ENCODE measurements around the gene PHACTR3.
"Not testable (repeated sequence)": the region's sequence is repeated elsewhere in the genome, so short reads cannot be mapped to it uniquely, and the experiment has no call there.

Gene PHACTR3

DNA sequence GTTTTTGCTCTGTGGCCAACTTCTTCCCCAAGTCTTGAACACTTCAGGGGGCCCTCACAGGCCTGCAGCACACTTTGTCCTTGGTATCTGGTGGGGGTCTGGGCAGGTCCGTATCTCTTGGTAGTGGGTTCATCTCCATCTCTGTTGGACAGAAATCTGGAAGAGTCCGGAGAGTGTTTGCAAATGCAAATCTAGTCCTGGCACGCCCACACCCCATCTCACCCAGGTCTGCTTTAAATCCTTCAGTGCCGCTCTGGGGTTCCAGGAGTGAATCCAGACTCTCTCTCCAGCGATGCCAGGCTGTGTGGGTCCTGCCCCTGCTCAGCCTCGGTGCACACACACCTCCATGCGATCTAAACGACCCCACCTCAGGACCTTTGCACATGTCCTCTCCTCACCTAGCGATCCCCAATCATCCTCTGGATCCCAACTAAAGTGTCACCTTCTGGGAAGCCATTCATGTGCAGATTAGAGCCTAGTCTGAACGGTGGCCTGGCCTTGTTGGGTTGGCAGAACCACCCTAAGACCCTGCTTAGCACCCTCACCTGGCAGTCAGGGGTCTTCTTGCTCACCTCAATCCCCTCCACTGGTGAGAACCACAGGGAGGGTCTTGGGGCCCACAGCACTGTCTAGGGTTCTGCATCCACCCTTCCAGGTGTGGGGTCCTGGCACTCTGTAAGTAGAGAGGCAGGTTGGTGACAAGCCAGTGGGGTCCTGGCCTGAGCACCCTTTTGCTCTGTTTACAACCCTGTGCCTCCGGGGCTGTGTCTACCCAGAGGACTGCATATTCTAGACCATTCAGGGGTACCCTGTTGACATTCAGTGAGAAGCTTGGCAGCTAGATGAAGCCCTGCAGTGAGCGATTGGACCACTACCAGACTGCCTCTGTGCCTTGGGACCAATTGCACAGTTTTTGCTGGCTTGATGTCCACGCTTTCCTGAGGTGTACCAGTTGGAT lies 228.3 kb downstream of the PHACTR3 start:
- FAIRE-seq, result no peak

DNA sequence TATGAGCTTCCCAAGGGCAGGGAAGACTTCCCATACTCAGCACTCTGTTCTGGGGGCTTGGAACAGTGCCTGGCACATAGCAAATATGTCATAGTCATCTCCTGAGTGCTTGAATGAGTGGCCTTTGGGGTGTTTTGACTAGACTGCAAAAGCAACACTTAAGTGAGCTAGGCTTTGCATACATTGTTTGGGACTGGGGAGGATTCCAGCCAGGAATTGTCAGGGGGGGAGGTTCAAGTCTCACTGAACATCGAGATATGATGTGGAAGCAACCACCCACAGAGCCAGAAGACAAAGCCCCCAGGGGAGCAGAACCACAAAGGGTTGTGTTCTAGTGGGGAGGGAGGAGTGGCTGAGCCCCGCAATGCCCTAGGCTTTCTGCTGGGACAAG lies 230.7 kb downstream of the PHACTR3 start:
- no peak for FAIRE-seq

DNA sequence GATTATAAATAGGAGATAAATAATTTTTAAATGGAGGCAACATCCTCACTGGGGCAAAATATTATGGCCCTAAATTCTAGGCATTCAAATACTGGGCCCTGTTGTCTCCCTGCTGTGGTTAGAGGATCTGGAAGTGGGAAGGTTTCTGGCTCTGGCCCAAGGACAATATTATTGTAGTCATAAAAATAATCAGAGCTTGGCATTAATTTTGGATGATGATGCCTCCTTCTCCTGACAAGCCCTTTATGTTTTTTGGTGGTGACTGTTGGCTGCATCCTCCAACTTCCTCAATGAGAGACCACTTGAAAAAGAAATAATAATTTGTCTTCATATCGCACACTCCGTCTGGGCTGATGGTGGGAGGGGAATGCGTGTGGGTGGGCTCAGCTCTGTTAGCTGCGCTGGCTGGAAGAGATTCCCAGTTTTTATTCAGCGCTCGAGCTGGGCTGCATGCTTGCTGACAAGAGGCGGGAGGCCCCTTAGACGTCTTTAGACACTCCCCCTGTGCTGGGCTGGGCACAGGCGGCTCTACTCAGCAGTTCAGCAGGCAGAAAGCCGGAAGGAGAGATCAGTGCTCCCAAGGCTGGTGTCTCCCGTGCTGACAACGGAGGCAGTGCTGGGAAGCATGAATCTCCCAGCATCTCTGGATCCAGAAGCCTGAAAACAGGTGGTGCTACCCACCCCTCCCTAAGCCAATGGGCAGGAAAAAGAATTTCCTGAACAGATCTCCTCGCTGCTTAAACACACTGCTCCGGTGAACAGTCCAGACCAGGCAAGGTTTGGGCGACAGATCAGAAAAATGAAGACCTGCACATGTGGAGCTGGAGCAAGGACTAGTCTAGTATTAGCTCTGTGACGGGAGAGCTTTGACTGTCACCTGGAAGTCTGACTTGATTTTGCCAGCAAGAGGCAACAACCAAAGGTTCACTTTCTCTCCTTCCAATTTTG lies 231.4 kb downstream of the PHACTR3 start:
- no peak for FAIRE-seq

DNA sequence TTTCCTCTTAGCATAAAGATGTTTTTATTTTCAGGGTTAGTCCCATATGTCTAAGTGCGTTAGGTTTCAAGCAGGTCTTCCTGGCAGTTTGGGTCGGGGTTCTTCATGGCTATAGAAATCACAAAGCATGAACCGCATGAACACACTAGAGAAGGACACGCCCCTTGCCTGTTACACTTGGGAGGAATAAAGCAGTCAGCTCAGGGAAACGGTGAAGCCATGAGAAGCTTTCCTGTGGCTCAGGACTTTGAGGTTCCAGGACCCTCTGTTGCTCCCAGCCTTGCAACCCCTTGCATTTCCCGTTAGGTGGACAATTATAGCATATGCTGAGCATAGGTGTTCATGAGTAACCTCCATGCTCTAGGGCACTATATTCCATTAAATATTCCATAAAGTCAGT lies 232.4 kb downstream of the PHACTR3 start:
- no peak for FAIRE-seq

DNA sequence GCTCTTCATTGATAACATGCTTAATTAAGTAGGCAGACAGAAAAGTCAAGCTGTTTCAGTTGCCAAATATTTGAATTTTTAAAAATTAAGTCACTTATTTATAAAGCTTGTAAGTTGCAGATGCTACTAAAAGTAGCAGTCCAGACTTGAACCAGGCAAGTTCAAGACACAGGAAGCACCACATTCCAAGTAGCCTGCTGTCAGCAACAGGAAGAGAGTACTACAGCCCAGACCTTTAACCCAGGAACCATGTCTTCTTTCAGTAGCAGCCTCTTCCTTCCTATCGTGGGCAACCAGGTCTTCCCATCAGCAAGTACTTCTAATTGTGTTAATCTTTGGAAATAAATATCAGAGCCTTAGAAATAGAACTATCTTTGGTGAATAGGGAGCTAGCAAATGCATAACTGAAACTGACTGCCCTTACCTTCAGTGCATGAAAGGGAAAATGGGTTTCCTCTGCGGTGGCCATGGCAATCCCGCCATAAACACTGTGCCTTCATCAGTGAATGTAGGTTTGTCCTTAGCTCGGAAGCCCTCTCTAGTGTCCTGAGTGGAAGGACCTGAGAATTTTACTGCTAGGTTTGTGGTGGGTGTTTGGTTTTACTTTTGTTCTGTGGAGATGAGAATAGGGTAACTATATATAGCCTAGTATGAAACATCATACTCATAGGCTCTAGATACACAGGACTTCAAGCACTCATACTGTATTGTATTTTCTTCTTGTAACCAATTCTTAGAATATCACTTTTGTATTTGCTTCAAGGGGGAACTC lies 233.5 kb downstream of the PHACTR3 start:
- no peak for FAIRE-seq

DNA sequence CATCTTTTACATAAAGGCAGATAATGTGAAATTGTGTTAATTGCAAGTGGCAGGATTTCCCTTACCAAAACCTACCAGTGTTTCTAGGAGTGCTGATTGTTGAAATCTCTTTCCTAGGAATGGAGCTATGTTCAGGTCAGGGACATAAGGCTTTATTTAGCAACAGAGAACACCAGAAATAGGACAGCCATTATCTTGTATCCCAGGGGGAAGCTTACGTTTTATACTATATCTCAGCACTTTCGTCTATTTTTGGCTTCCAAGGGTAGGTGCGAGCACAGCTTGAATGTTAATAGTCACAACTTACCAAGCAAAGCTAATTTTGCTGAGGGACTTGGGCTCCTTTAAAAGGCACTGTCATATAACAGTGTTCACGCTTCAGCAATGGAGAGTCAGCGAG lies 235.1 kb downstream of the PHACTR3 start:
- FAIRE-seq, result no peak

DNA sequence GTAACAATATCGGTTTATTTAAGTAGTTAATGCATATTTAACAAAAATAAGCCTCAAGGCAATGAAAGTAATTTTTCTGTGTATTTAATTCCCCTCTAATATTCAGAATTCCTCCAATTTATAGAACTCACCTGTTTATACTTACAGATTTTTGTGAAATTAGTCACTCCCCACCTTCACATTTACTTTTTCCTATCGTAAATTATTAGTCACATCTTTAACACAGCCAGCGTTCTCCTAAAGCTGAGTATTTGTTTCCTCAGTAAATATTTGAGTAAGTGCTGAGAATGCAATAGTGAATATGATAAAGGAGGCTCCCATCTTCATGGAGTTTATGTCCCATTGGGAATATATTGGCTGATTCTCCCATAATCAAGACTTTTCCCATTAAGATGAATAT lies 241.1 kb downstream of the PHACTR3 start:
- FAIRE-seq, result no peak

DNA sequence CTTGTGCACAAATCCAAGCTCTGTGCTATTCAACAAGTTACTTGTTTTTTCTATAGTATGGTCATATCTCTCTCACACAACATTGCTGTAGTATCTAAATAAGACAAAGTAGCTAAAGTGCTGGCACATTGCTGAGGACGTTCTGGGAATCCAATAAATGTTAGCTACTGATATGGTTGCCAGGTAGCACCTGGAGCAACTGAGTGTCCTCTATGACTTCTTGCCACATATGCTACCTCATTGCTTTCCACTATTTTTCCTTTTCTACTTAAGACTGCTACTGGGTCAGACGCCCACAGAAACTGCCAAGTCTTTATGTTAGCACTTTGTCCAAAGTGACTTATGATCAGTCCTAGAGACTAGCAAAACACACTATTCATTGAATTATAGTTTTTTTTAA lies 243.8 kb downstream of the PHACTR3 start:
- FAIRE-seq, result no peak

DNA sequence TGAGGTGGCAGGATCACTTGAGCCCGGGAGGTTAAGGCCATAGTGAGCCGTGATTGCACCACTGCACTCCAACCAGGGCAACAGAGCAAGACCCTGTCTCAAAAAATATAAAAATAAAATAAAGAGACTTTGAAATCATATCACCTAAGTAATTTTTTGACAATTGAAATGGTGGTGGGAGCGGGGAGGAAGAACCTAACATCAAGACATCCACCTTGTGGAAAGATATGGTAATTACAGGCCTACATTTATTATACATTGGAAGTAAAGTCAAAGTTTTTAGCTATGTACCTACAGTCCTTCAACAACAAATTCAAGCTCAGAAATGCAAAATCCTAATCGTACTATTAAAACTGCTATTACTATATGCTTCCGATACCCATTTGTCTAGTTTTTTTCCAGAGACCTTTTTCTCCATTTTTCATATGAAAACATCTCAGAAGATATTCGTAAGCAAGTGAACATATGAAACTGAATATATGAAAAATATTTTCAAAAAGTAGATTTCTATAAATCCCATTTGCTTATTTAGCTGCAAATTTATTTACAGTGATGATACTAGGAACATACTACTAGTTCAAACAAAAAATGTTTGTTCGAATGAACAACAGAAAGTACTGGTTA lies 245.8 kb downstream of the PHACTR3 start:
- peak; percentile 94 for FAIRE-seq

DNA sequence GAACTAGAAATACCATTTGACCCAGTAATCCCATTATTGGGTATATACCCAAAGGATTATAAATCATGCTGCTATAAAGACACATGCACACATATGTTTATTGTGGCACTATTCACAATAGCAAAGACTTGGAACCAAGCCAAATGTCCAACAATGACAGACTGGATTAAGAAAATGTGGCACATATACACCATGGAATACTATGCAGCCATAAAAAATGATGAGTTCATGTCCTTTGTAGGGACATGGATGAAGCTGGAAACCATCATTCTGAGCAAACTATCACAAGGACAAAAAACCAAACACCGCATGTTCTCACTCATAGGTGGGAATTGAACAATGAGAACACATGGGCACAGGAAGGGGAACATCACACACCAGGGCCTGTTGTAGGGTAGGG lies 252.2 kb downstream of the PHACTR3 start:
- FAIRE-seq, result not testable (repeated sequence)

DNA sequence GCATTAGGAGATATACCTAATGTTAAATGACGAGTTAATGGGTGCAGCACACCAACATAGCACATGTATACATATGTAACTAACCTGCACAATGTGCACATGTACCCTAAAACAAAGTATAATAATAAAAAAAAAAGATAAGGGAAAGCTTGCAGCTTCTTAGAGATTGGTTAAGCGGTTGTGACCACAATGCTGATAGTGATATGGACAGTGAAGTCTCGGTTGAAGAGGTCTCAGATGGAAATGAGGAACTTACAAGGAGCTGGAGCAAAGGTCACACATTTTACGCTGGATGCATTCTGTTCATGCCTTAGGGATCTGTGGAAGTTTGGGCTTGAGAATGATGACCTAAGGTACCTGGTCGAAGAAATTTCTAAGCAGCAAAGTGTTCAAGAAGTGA lies 252.6 kb downstream of the PHACTR3 start:
- FAIRE-seq, result not testable (repeated sequence)

DNA sequence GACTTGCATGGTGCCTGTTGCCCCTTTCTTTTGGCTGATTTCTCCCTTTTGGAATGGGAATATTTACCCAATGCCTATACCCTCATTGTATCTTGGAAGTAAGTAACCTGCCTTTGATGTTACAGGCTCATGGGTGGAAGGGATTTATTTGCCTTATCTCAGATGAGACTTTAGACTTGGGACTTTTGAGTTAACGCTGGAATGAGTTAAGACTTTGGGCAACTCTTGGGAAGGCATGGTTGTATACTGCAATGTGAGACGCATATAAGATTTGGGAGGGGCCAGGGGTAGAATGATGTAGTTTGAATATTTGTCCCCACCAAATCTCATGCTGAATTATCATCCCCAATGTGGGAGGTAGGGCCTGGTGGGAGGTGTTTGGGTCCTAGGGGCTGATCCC lies 253.6 kb downstream of the PHACTR3 start:
- no peak for FAIRE-seq

DNA sequence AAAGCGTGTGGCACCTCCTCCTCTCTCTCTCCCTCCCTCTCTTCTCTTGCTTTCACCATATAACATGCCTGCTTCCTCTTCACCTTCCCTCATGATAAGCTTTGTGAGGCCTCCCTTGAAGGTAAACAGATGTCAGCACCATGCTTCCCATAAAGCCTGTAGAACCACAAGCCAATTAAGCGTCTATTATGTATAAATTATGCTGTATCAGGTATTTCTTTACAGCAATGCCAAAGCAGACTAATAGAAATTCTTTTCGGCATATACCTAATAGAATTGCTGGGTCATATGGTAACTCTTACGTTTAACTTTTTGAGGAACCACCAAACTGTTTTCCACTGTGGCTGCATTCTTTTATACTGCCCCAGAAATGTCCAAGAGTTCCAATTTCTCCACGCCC lies 254.1 kb downstream of the PHACTR3 start:
- no peak for FAIRE-seq

DNA sequence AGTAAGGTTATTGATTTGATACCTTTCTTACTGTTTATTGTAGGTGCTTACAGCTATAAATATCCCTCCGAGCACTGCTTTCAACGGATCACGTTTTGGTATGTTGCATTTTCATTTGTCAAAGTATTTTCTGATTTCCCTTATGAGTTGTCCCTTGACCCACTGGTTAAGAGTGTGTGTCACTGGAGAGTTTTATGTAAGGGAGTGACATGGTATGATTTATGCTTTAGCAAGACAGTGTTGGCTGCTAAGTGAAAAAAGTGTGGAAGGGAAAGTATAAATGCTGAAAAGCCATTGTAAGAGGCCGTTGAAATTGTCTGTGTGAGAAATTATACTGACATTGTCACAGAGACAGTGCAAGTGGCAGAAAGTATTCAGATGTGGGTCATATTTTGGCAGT lies 257.1 kb downstream of the PHACTR3 start:
- FAIRE-seq, result no peak

DNA sequence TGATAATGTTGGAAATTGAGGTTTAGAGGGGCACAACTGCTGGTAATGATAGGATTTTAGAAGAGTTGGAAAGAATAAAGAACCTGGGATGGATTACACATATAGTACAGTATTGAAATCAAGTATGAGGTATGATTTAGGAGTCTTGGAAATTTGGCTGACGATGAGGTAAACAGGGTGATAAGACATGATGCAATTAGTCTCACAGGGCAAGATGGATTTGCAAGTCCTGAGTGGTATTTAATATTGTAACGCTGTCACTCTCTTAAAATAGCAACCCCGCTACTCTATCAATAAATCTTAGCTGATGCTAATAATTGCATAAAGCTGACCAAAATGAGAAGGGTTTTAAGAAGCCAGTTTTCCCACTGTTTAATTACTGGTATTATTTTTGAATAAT lies 258.7 kb downstream of the PHACTR3 start:
- no peak for FAIRE-seq

DNA sequence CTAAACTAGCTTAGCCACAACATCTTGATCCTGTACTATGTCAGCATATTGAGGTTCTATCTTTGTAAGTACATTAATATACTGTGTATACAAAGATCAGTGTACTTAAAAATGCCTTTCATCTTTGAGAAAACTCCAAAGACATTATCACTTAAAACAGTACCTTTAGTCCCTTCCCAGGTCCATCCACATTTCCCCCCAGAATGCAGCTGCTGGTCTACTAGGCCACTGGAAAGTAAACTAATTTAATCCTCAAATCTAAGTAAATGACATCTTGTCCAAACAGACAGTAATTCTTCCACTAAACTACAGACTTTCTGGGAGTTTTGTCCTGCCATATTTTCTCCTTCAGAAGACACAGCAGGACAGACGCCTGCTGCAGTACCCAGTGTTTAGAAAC lies 260.4 kb downstream of the PHACTR3 start:
- FAIRE-seq, result no peak

DNA sequence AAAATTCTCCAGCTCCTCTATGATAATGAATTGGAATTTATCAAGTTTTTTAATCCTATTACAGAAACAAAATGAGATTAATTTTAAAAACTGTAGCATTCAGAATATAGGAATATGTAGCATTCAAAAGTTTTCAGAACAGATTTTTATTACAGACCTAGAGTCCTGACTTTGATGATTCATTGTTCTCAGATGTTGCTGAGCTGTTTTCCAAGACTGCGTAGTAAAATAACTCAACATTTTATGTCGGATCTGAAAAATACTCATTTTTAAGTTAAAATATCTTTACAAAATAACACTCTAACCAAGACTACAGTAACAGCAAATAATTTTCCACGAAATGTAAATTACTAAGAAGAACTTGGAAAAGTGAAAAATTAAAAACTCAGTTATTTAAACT lies 262.0 kb downstream of the PHACTR3 start:
- peak; percentile 91 for FAIRE-seq

DNA sequence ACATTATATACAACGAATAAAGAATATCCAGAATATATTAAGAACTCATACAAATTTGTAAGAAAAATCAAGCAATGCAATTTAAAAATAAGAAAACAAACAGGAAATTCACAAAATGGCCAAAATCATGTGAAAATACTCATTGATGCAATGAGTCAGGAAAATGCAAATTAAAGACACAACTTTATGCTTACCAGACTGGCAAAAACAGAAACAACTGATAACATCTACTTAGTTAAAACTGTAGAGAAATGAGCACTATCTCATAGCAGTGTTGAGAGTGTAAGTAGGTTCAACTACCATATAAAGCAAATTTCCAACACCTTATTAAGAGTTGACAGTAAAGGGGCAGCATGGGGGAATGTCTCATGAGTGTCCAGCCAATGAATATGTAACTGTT lies 266.8 kb downstream of the PHACTR3 start:
- no peak for FAIRE-seq

DNA sequence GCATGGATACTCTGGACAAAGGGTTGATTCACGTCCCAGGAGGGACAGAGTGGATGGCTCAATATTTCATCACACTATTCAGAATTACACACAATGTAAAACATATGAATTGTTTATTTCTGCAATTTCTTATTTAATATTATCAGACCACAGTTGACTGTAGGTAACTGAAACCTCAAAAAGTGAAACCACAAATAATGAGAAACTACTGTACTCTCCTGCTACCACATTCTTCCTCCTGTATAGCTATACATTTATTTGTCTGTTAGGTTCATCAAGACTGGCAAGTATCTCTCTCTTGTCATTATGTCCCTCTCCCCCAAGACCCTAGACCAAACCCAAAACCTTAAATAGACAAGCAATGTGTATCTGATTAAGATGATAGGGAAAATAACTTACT lies 269.1 kb downstream of the PHACTR3 start:
- no peak for FAIRE-seq

DNA sequence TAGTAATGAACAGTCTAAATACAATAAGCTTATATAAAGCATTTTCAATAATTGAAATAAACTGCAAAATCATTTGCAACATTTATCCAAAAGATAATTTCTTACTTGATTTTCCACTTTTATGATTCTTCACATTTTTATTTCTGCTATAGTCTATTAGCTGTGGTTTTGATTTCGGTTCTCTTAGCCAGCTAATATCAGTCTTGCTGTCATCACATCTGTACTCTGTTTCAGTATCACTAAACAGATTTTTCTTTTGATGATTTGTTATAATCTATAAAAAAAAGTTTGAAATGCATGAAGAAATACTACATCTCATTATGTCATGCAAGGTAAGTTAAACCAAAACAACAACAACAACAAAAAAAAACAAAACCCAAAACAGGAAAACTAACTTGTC lies 275.9 kb downstream of the PHACTR3 start:
- no peak for FAIRE-seq

DNA sequence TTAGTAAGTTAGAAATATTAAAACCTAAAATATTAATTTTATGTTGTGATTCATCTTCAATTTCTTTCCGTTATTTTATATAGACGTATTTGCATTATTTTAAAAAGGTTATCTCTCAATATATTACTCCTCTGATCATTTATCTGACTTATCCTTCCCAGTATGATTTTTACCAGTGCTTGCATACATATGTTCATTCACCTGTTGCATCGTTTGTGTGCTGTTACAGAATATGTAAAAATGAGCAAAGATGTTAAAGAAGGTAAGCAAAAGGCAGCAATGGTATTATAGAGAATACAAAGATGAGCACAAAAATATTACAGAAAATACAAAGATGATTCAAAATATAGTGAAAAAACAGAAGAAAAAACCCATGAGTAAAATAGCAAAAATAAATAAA lies 280.2 kb downstream of the PHACTR3 start:
- FAIRE-seq, result no peak

DNA sequence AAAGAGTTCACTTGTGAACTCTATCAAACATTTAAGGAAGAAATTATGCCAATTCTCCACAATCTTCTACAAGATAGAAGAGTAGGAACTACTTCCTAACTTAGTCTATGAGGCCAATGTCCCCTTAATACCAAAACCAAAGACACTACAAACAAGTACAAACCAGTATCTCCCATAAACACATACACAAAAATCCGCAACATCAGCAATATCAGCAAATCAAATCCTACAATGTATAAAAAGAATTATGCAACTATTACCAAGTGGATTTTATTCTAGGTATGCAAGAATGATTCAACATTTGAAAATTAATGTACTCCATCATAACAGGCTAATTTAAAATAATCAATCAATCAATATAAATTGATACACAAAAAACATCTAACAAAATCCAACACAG lies 283.7 kb downstream of the PHACTR3 start:
- FAIRE-seq, result no peak
